ENCODE results near the gene CLIP3.

GRCh38 chr19:36081385-36081784, 48.7 kb upstream of the CLIP3 start:
- TF ChIP-seq CTCF (IDR thresholded peaks at IDR 0.05) (no peak), EP300 (IDR thresholded peaks at IDR 0.05) (no peak), POLR2A (IDR thresholded peaks at IDR 0.05) (no peak)
